GM13977 (cell line): ENCODE measurements around the gene MUC3A.
"Not testable (repeated sequence)": the region's sequence is repeated elsewhere in the genome, so short reads cannot be mapped to it uniquely, and the experiment has no call there.

Experiments used
- DNase-seq: peaks from one replicate; pipeline ENCODE4 v3.0.0; 2012; ENCODE audit warnings: low spot score
- in situ Hi-C: fragments of 300-500 bp; cut with MboI; formaldehyde crosslinking; loops from one replicate; pipeline ENCODE4 v1.12.0; 2022; ENCODE audit warnings: low sequenced_read_pairs, low pct_unique_long_range_greater_than_20kb, mixed read lengths, inconsistent platforms; ENCODE audit not compliant: unreplicated experiment
- TF ChIP-seq, protein P1 (sequence below): IDR thresholded peaks from 2 replicates; pipeline ENCODE4 v1.5.1; 2012; ENCODE audit warnings: mild to moderate bottlenecking, control low read depth; ENCODE audit not compliant: insufficient read depth; ENCODE audit errors: extremely low read depth, missing control alignments

Gene MUC3A

DNA sequence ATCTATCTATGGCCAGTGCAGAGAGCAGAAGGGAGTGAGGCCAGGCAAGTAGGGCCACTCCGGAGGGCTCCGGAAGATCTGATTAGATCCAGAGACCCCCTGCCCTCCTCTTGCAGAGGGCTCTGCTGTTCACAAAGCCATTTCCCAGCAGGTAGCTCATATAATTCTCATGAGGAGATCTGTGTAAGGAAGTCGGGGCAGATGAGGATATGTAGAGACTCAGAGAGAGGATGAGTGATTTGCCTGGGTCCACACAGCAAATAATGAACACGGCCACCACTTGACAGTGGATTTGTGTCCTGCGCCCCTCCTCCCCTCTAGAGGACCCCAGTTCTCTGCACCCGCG lies 22.6 kb downstream of the MUC3A start:
- in situ Hi-C loops: no loop called here
- DNase-seq: no peak
- TF ChIP-seq, protein P1, sequence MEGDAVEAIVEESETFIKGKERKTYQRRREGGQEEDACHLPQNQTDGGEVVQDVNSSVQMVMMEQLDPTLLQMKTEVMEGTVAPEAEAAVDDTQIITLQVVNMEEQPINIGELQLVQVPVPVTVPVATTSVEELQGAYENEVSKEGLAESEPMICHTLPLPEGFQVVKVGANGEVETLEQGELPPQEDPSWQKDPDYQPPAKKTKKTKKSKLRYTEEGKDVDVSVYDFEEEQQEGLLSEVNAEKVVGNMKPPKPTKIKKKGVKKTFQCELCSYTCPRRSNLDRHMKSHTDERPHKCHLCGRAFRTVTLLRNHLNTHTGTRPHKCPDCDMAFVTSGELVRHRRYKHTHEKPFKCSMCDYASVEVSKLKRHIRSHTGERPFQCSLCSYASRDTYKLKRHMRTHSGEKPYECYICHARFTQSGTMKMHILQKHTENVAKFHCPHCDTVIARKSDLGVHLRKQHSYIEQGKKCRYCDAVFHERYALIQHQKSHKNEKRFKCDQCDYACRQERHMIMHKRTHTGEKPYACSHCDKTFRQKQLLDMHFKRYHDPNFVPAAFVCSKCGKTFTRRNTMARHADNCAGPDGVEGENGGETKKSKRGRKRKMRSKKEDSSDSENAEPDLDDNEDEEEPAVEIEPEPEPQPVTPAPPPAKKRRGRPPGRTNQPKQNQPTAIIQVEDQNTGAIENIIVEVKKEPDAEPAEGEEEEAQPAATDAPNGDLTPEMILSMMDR: no peak

DNA sequence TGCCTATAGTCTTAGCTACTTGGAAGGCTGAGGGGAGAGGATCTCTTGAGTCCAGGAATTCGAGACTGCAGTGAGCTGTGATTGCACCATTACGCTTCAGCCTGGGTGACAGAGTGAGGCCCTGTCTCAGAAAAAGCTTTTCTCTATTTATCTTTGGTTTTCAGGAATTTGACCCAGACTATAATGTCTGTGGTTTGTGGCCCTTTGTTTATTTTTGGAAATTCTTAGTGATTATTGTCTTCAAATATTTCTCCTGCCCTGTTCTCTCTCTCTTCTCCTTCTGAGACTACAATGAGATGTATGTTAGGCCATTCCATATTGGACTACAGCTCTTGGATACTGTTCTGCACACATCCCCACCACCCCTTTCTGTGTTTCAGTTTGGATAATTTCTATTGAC lies 24.7 kb downstream of the MUC3A start:
- DNase-seq: no peak
- in situ Hi-C loops: no loop called here
- TF ChIP-seq, protein P1: no peak

DNA sequence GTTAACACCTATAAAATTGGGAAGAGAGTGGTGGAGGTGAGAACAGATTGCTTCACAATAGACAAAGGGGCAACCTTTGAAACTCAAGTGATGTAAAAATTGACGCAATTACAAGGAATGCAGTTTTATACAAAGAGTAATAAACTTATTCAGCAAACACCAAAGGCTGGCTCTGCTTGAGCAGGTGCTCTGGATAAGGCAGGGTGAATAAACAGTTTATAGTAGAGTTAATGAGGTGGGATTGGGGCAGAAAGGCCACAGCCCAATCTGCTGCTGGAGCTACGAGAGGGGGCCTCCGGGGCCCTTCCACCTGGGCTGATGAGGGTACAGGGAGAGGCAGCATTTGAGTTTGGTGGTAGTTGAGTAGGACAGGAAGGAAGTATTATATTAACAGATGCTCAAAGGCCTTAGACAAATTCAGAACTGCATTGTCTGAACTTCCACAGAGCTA lies 26.1 kb downstream of the MUC3A start:
- TF ChIP-seq, protein P1: no peak
- no peak for DNase-seq
- in situ Hi-C loops: no loop called here

DNA sequence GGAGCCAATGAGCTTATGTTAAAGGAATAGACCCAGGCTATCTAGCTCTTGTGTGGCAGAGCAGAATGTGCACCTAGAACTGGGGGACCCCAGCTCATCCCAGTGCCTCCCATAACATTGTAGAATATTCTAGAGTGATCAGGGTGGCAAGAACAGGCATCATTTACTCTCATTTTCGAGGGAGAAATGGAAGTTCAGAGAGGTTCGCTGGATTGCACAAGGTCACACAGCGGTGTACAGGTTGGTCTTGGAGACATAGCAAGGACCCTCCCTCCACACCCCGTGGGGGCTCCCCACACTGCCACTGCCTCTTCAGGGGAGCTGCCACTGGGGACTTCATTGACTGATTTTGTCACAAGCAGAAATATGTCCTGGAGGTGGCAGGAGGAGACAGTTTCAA lies 29.0 kb downstream of the MUC3A start:
- in situ Hi-C loops: no loop called here
- DNase-seq: no peak
- TF ChIP-seq, protein P1: no peak

DNA sequence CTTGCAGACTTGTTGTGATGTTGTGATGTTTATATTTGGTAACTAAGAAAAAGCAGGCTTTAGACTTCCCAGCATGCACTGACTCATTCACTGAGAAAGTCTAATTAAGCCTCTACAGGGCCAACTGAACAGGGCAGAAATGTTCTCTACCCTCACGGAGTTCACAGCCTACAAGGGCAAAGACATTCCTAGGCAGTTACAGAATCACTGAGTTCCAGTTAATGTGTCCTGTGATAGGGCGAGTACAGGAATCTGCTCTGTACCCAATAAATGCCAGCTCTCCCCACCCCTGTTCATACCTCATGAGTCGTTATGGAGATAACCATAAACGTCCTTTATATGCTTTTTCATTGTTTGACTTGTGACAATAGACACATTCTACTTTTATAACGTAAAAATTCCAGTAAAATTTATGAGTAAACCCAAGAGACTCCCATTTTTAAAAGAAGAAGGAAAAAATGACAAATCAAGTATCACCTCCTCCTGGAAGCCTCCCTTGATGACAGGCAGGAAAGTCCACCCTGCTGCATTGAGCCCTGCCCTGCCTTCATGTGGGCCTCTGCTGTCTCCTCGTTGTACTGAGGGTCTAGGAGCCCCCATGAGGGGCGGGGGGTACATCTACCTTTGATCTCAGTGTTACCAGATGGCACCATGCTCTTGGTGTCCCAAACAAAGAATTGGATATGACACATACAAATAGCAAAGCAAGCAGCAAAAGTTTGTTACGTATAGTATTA lies 34.3 kb downstream of the MUC3A start:
- TF ChIP-seq, protein P1: no peak
- no peak for DNase-seq
- in situ Hi-C loops: no loop called here

DNA sequence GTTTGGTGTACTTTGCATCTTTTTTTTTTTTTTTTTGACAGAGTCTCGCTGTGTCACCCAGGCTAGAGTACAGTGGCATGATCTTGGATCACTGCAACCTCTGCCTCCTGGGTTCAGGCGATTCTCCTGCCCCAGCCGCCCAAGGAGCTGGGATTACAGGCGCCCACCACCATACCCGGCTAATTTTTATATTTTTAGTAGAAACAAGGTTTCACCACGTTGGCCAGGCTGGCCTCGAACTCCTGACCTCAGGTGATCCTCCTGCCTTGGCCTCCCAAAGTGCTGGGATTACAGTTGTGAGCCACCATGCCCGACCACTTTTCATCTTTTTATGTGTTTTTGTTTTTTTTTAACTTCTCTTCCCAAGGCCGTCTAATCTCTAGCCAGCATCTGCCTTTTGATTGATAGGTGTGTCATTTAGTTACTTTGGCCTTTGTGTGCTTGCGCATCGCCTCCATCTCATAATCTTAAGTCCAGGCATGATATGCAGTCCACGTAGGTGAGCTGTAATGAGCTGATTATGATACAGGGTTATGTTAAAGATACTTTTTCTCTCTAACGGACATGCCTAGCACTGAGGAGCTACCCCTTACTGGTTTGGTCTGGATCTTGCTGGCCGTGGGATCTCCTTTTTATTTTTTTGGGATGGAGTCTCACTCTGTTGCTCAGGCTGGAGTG lies 35.0 kb downstream of the MUC3A start:
- DNase-seq, in situ Hi-C loops: not testable (repeated sequence)

DNA sequence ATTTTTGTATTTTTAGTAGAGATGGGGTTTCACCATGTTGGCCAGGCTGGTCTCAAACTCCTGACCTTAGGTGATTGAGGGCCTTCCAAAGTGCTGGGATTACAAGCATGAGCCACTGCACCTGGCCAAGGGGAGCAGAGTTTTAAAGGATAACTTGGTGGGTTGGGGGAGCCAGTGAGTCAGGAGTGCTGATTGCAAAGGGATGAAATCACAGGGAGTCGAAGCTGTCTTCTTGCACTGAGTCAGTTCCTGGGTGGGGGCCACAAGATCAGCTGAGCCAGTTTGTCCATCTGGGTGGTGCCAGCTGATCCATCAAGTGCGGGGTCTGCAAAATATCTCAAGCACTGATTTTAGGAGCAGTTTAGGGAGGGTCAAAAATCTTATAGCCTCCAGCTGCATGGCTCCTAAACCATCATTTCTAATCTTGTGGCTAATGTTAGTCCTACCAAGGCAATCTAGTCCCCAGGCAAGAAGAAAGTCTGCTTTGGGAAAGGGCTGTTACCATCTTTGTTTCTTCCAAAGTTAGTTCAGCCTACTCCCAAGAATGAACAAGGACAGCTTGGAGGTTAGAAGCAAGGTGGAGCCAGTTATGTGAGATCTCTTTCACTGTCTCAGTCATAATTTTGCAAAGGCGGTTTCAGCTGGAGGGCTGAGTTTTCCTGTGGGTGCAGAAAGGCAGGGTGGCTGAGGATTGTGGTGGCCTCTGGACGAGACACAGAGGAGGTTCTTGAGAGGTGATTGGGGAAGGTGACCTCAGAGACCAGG lies 35.9 kb downstream of the MUC3A start:
- in situ Hi-C loops, DNase-seq: not testable (repeated sequence)
